CD14-positive monocyte (primary cell): Measurements from ENCODE around the gene ATXN1. TPM values are rescaled to one million over a fixed set of nuclear protein-coding genes. Genes with fewer than 3 reads are reported as not detected.

Source experiments
- DNase-seq, 3 donors: peaks; one replicate each; pipeline ENCODE4 v3.0.0-alpha.2; 2011 to 2022
- H2AFZ ChIP-seq: 2 replicates; pipeline ENCODE4 v1.6.0; 2012; ENCODE audit warnings: mild to moderate bottlenecking, low read depth, low read length, inconsistent platforms; ENCODE audit not compliant: insufficient read depth, poor library complexity, severe bottlenecking
- H3K27ac ChIP-seq, 2 donors: 1 replicate in 1 of 2; 2 replicates in 1 of 2; pipeline ENCODE4 v1.5.1; 2012 to 2013; ENCODE audit warnings: low read length in 2 of 2, control low read depth in 1 of 2, inconsistent platforms in 1 of 2, low read depth in 1 of 2, mild to moderate bottlenecking in 1 of 2
- H3K27me3 ChIP-seq, 2 donors: one replicate each; pipeline versions ENCODE4 v1.6.0 to v1.6.1; 2011 to 2013; ENCODE audit warnings: low read length in 2 of 2; ENCODE audit not compliant: control insufficient read depth in 2 of 2, insufficient read depth in 2 of 2
- H3K36me3 ChIP-seq, 2 donors: replicated peaks in 1 of 2; 1 replicate in 1 of 2; 2 replicates in 1 of 2; pipeline versions ENCODE4 v1.5.1 to v1.6.1; 2012 to 2013; ENCODE audit warnings: low read length in 2 of 2, control low read depth in 1 of 2, inconsistent platforms in 1 of 2, mild to moderate bottlenecking in 1 of 2; ENCODE audit not compliant: insufficient read depth in 2 of 2, control insufficient read depth in 1 of 2
- H3K4me1 ChIP-seq, 2 donors: 1 replicate in 1 of 2; 2 replicates in 1 of 2; pipeline versions ENCODE4 v1.5.1 to v1.6.1; 2012 to 2013; ENCODE audit warnings: low read length in 2 of 2, control low read depth in 1 of 2, inconsistent platforms in 1 of 2, mild to moderate bottlenecking in 1 of 2, moderate library complexity in 1 of 2; ENCODE audit not compliant: insufficient read depth in 2 of 2, control insufficient read depth in 1 of 2
- H3K4me2 ChIP-seq: replicated peaks from 2 replicates; pipeline ENCODE3; 2012; ENCODE audit warnings: low read length, moderate library complexity, mild to moderate bottlenecking; ENCODE audit not compliant: poor library complexity, severe bottlenecking; ENCODE audit errors: extremely low read depth
- H3K4me3 ChIP-seq, 3 experiments: fragments of 200-600 bp in 1 of 3; sonication (generic) in 1 of 3; replicated peaks in 1 of 3; 1 replicate in 2 of 3; 2 replicates in 1 of 3; pipeline ENCODE4 v1.5.1; 2011 to 2013; ENCODE audit warnings: low read length in 3 of 3, mild to moderate bottlenecking in 3 of 3, control low read depth in 2 of 3, low read depth in 2 of 3, inconsistent platforms in 1 of 3, moderate library complexity in 1 of 3
- H3K79me2 ChIP-seq: 2 replicates; pipeline ENCODE4 v1.6.0; 2012; ENCODE audit warnings: mild to moderate bottlenecking, control low read depth, inconsistent platforms, low read length, moderate library complexity; ENCODE audit not compliant: insufficient read depth
- H3K9ac ChIP-seq: 2 replicates; pipeline ENCODE4 v1.6.0; 2017; ENCODE audit warnings: low read length, mild to moderate bottlenecking; ENCODE audit not compliant: insufficient read depth, poor library complexity, severe bottlenecking
- H3K9me3 ChIP-seq, 2 donors: replicated peaks in 1 of 2; 1 replicate in 1 of 2; 2 replicates in 1 of 2; pipeline versions ENCODE4 v1.5.1 to v1.6.1; 2012 to 2013; ENCODE audit warnings: low read length in 2 of 2, control low read depth in 1 of 2; ENCODE audit not compliant: control insufficient read depth in 1 of 2, insufficient read depth in 1 of 2
- H4K20me1 ChIP-seq: 2 replicates; pipeline ENCODE4 v1.6.0; 2012; ENCODE audit warnings: mild to moderate bottlenecking, low read length, control low read depth, moderate library complexity; ENCODE audit not compliant: insufficient read depth
- H3K27ac Mint-ChIP-seq, 7 donors: one replicate each; pipeline ENCODE4 v1.8.0; 2020; ENCODE audit warnings: mild to moderate bottlenecking in 7 of 7, mixed read lengths in 7 of 7, moderate library complexity in 6 of 7, inconsistent platforms in 2 of 7
- H3K27me3 Mint-ChIP-seq, 3 donors: one replicate each; pipeline ENCODE4 v1.8.0; 2021 to 2022; ENCODE audit warnings: low read depth in 3 of 3, mild to moderate bottlenecking in 3 of 3, mixed read lengths in 3 of 3, moderate library complexity in 3 of 3, inconsistent platforms in 1 of 3
- H3K36me3 Mint-ChIP-seq, 2 donors: one replicate each; pipeline ENCODE4 v1.8.0; 2020; ENCODE audit warnings: mixed read lengths in 2 of 2, inconsistent platforms in 1 of 2, mild to moderate bottlenecking in 1 of 2
- H3K4me1 Mint-ChIP-seq: one replicate; pipeline ENCODE4 v1.8.0; 2020; ENCODE audit warnings: mild to moderate bottlenecking, mixed read lengths
- H3K4me3 Mint-ChIP-seq, 2 donors: one replicate each; pipeline ENCODE4 v1.8.0; 2020; ENCODE audit warnings: mild to moderate bottlenecking in 2 of 2, mixed read lengths in 2 of 2, moderate library complexity in 1 of 2
- H3K9me3 Mint-ChIP-seq, 7 donors: one replicate each; pipeline ENCODE4 v1.8.0; 2020 to 2022; ENCODE audit warnings: mixed read lengths in 7 of 7, mild to moderate bottlenecking in 6 of 7, moderate library complexity in 6 of 7, inconsistent platforms in 2 of 7
- CTCF ChIP-seq: fragments of 200-600 bp; IDR thresholded peaks from one replicate; pipeline ENCODE4 v1.8.0; 2022; ENCODE audit warnings: antibody characterized with exemption, mild to moderate bottlenecking
- WGBS: methylation state at CpG from one replicate; pipeline ENCODE4 v1.1.5; 2013; ENCODE audit warnings: missing lambda C conversion rate; ENCODE audit not compliant: insufficient coverage; 5-methylcytosine and 5-hydroxymethylcytosine counted together
- intact Hi-C, 2 donors: fragments of 100-400 bp; cut with micrococcal nuclease; formaldehyde crosslinking; loops; one replicate each; pipeline versions ENCODE4 v1.15.0 to v1.15.1; 2023
- polyA plus RNA-seq, 3 donors: library from polyadenylated mRNA; depleted of rRNA in 1 of 3; unstranded in 2 of 3; stranded (reverse) in 1 of 3; fragments of 300-500 nt in 2 of 3; fragments of >200 nt in 1 of 3; fragmentation: Illumina TruSeq in 2 of 3; gene quantifications; 1 replicate in 2 of 3; 2 replicates in 1 of 3; pipeline ENCODE4 v1.2.3, GENCODE V29; 2012 to 2021

Gene ATXN1
- polyA plus RNA-seq, 3 donors, result 8.8 to 19.1 (median 10.9) TPM

DNA sequence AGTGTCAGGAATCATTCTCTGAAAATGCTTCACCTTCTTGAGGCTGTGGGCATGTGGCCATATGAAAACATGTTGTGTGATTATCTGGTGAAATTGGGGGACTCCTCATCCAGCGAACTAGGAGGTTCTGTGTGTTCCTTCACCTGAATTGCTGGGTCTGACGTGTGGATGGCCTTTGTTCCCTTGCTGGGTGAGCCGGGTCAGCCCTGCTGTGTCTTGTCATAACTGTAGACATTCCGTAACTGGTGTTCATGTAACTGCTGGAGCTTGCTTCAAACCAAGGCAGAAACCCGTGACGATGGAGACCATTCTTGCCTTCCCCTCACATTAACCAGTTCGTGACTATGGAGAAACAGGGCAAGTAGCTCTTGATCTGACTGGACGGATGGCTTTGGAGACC lies 399.4 kb downstream of the ATXN1 start:
- no peak overlapping the region for H2AFZ ChIP-seq
- no peaks in the 10 kb centered on the region for H3K79me2 ChIP-seq
- peaks cover 0 to 1% (median 0%) of the 10 kb centered on the region in 3 donors for H3K27me3 Mint-ChIP-seq
- no peak for TF ChIP-seq CTCF
- H3K4me3 ChIP-seq, result no peak overlapping the region
- no peak overlapping the region for H3K4me2 ChIP-seq
- H3K36me3 ChIP-seq, result peaks cover 0 to 16% of the 10 kb centered on the region in 2 donors
- H3K9ac ChIP-seq, result no peak overlapping the region
- no peak overlapping the region for H3K27ac Mint-ChIP-seq
- no peaks in the 10 kb centered on the region for H3K27me3 ChIP-seq
- no peaks in the 10 kb centered on the region for H3K9me3 Mint-ChIP-seq
- H4K20me1 ChIP-seq, result peaks cover 9% of the 10 kb centered on the region
- 82% methylated on average over 7 of the region's 8 CpGs for WGBS
- H3K4me1 ChIP-seq, result no peaks in the 10 kb centered on the region
- H3K36me3 Mint-ChIP-seq, result peaks cover 9 to 14% of the 10 kb centered on the region in 2 donors
- no peak overlapping the region for H3K27ac ChIP-seq
- DNase-seq, result no peak
- H3K9me3 ChIP-seq, result no peaks in the 10 kb centered on the region
- H3K4me1 Mint-ChIP-seq, result peaks cover 2% of the 10 kb centered on the region
- no peak overlapping the region for H3K4me3 Mint-ChIP-seq
- intact Hi-C loops, result no loop called here

DNA sequence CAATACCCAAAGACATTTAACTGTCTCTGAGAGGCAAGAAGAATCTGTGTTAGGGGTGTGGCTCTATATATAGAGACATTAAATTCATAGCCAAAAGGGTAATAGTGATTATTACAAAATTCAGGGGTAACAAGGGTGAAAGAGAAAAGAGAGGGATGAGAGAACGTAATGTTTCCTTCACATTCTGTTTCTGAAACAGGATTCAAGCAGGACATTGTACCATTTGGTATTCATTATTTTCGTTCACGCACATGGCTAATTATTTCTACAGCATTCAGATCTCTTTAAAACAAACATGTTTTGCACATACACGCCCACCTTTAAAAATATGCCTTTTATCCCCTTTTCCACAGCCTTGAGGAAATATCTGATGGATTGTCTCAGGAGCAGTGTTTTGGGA lies 400.1 kb downstream of the ATXN1 start:
- no peaks in the 10 kb centered on the region for H3K9me3 Mint-ChIP-seq
- H3K4me3 Mint-ChIP-seq, result no peak overlapping the region
- H2AFZ ChIP-seq, result no peak overlapping the region
- peaks cover 6% of the 10 kb centered on the region for H4K20me1 ChIP-seq
- TF ChIP-seq CTCF, result no peak
- H3K27ac Mint-ChIP-seq, result no peak overlapping the region
- no CpG with 5 or more reads among the region's 4 CpGs for WGBS
- H3K36me3 ChIP-seq, result peaks cover 0 to 16% of the 10 kb centered on the region in 2 donors
- no peak for DNase-seq
- peaks cover 9 to 14% of the 10 kb centered on the region in 2 donors for H3K36me3 Mint-ChIP-seq
- peaks cover 0 to 1% (median 0%) of the 10 kb centered on the region in 3 donors for H3K27me3 Mint-ChIP-seq
- H3K9me3 ChIP-seq, result no peaks in the 10 kb centered on the region
- H3K27me3 ChIP-seq, result no peaks in the 10 kb centered on the region
- H3K79me2 ChIP-seq, result no peaks in the 10 kb centered on the region
- no peak overlapping the region for H3K4me2 ChIP-seq
- no peaks in the 10 kb centered on the region for H3K4me1 ChIP-seq
- no peaks in the 10 kb centered on the region for H3K4me1 Mint-ChIP-seq
- no peak overlapping the region for H3K27ac ChIP-seq
- no peak overlapping the region for H3K9ac ChIP-seq
- intact Hi-C loops, result no loop called here
- no peak overlapping the region for H3K4me3 ChIP-seq
